Choroid plexus epithelial cell (primary cell): Measurements from ENCODE around the gene DNAJC10.
"Not testable (repeated sequence)": the region's sequence is repeated elsewhere in the genome, so short reads cannot be mapped to it uniquely, and the experiment has no call there.

Source experiments
- DNase-seq: peaks from one replicate; pipeline ENCODE4 v3.0.0-alpha.2; 2010; ENCODE audit warnings: low read depth
- H3K4me3 ChIP-seq: 2 replicates; pipeline ENCODE4 v1.5.1; 2011; ENCODE audit warnings: low read depth, mild to moderate bottlenecking, control low read depth, low read length, moderate library complexity
- CTCF ChIP-seq: conservative IDR thresholded peaks from 2 replicates; pipeline ENCODE4 v1.5.1; 2011; ENCODE audit warnings: low read depth, mild to moderate bottlenecking, control low read depth, inconsistent platforms, low read length, moderate library complexity

DNAJC10 gene

GRCh38 chr2:182763311-182763912 lies 47.4 kb downstream of the DNAJC10 start:
- peak; percentile 78 for TF ChIP-seq CTCF
- DNase-seq = peak; percentile 74
- no peak overlapping the region for H3K4me3 ChIP-seq

GRCh38 chr2:182766626-182767025 lies 50.6 kb downstream of the DNAJC10 start:
- TF ChIP-seq CTCF = no peak
- no peak for DNase-seq
- H3K4me3 ChIP-seq = no peak overlapping the region

- DNase-seq = peak; percentile 79
- no peak overlapping the region for H3K4me3 ChIP-seq
- peak; percentile 67 for TF ChIP-seq CTCF
Measured at GRCh38 chr2:182767578-182767977, 51.5 kb downstream of the DNAJC10 start.

GRCh38 chr2:182768950-182769349 lies 52.9 kb downstream of the DNAJC10 start:
- not testable (repeated sequence) for H3K4me3 ChIP-seq, DNase-seq

- no peak overlapping the region for H3K4me3 ChIP-seq
- no peak for TF ChIP-seq CTCF
- no peak for DNase-seq
Measured at GRCh38 chr2:182779323-182779722, 63.3 kb downstream of the DNAJC10 start.

GRCh38 chr2:182781099-182781498 lies 65.0 kb downstream of the DNAJC10 start:
- not testable (repeated sequence) for DNase-seq, H3K4me3 ChIP-seq

- DNase-seq, H3K4me3 ChIP-seq: not testable (repeated sequence)
Measured at GRCh38 chr2:182782686-182783085, 66.6 kb downstream of the DNAJC10 start.

- TF ChIP-seq CTCF = no peak
- H3K4me3 ChIP-seq = no peak overlapping the region
- DNase-seq = no peak
Measured at GRCh38 chr2:182784058-182784706, 68.1 kb downstream of the DNAJC10 start.
